HepG2 (cell line): ENCODE results near the gene CBL. TPM values are rescaled to one million over a fixed set of nuclear protein-coding genes. Genes with fewer than 3 reads are reported as not detected.

Experiments used
- AGO2 ChIP-seq: fragments of 200-400 bp; formaldehyde crosslinking; optimal IDR thresholded peaks from 2 replicates; pipeline ENCODE3; 2017; ENCODE audit warnings: mild to moderate bottlenecking, low read depth, low read length, moderate library complexity
- CTCF ChIP-seq: sonication (generic); formaldehyde crosslinking; IDR thresholded peaks from 2 replicates; pipeline ENCODE4 v1.5.0; 2020; ENCODE audit warnings: mild to moderate bottlenecking, missing genetic modification reagents, moderate library complexity
- HNF1B ChIP-seq: sonication (generic); formaldehyde crosslinking; IDR thresholded peaks from 2 replicates; pipeline ENCODE4 v1.5.1; 2020; ENCODE audit warnings: mild to moderate bottlenecking, moderate library complexity, missing genetic modification reagents
- MAF1 ChIP-seq: sonication (generic); formaldehyde crosslinking; IDR thresholded peaks from 2 replicates; pipeline ENCODE4 v1.5.0; 2020; ENCODE audit warnings: missing genetic modification reagents, borderline replicate concordance
- MIER3 ChIP-seq: IDR thresholded peaks from 2 replicates; pipeline ENCODE4 v1.6.1; 2016; ENCODE audit warnings: missing compliant biosample characterization, borderline replicate concordance
- SATB2 ChIP-seq: sonication (generic); formaldehyde crosslinking; IDR thresholded peaks from 2 replicates; pipeline ENCODE4 v1.5.0; 2020; ENCODE audit warnings: missing genetic modification reagents
- SMAD3 ChIP-seq: sonication (generic); formaldehyde crosslinking; IDR thresholded peaks from 2 replicates; pipeline ENCODE4 v1.4.0; 2020; ENCODE audit warnings: missing genetic modification reagents
- TBX3 ChIP-seq: fragments of 450-650 bp; IDR thresholded peaks from 2 replicates; pipeline ENCODE4 v1.6.1; 2017; ENCODE audit warnings: antibody characterized with exemption, mild to moderate bottlenecking, inconsistent platforms, borderline replicate concordance
- ZFP62 ChIP-seq: sonication (generic); formaldehyde crosslinking; IDR thresholded peaks from 2 replicates; pipeline ENCODE4 v1.4.0; 2020; ENCODE audit warnings: missing genetic modification reagents
- ZKSCAN8 ChIP-seq: IDR thresholded peaks from 2 replicates; pipeline ENCODE4 v1.6.1; 2016; ENCODE audit warnings: borderline replicate concordance, missing genetic modification reagents, missing compliant biosample characterization
- ZNF10 ChIP-seq: sonication (generic); formaldehyde crosslinking; IDR thresholded peaks from 2 replicates; pipeline ENCODE4 v1.4.0; 2020; ENCODE audit warnings: mild to moderate bottlenecking, low read depth, missing genetic modification reagents, borderline replicate concordance
- ZNF230 ChIP-seq: sonication (generic); formaldehyde crosslinking; IDR thresholded peaks from 2 replicates; pipeline ENCODE4 v1.4.0; 2020; ENCODE audit warnings: mild to moderate bottlenecking, missing genetic modification reagents
- ZNF253 ChIP-seq: sonication (generic); formaldehyde crosslinking; IDR thresholded peaks from 2 replicates; pipeline ENCODE4 v1.8.0; 2022; ENCODE audit warnings: mild to moderate bottlenecking, missing genetic modification reagents, borderline replicate concordance
- ZNF543 ChIP-seq: sonication (generic); formaldehyde crosslinking; IDR thresholded peaks from 2 replicates; pipeline ENCODE4 v1.4.0; 2020; ENCODE audit warnings: mild to moderate bottlenecking, missing genetic modification reagents
- ZNF761 ChIP-seq: sonication (generic); formaldehyde crosslinking; conservative IDR thresholded peaks from 2 replicates; pipeline ENCODE4 v1.4.0; 2020; ENCODE audit warnings: mild to moderate bottlenecking, missing genetic modification reagents
- ZNF788 ChIP-seq: sonication (generic); formaldehyde crosslinking; IDR thresholded peaks from 2 replicates; pipeline ENCODE4 v1.5.0; 2020; ENCODE audit warnings: mild to moderate bottlenecking, missing genetic modification reagents, borderline replicate concordance
- ZSCAN31 ChIP-seq: sonication (generic); formaldehyde crosslinking; IDR thresholded peaks from 2 replicates; pipeline ENCODE4 v1.5.0; 2020; ENCODE audit warnings: low read depth, mild to moderate bottlenecking, missing genetic modification reagents
- polyA plus RNA-seq, 8 experiments: library from polyadenylated mRNA; depleted of rRNA in 3 of 8; stranded (reverse) in 7 of 8; unstranded in 1 of 8; fragments of >200 nt; fragmentation: Illumina TruSeq in 4 of 8; extraction: Trizol in 4 of 8; gene quantifications; 2 replicates each; pipeline versions ENCODE4 v1.2.1 to v1.2.3, GENCODE V29; 2011 to 2016; ENCODE audit warnings: low read depth in 4 of 8, missing spikeins in 1 of 8, mixed read lengths in 1 of 8; ENCODE audit not compliant: insufficient read depth in 1 of 8
- total RNA-seq, 5 experiments: library from RNA; depleted of rRNA; stranded (reverse); fragments of >200 nt; fragmentation: Illumina TruSeq; extraction: Trizol; gene quantifications; 2 replicates each; pipeline ENCODE4 v1.2.3, GENCODE V29; 2016; ENCODE audit warnings: low read depth in 1 of 5
- TF ChIP-seq, protein P1 (sequence below), 2 experiments: sonication (generic) in 1 of 2; formaldehyde crosslinking in 1 of 2; IDR thresholded peaks; 2 replicates each; pipeline versions ENCODE4 v1.4.0 to v1.6.1; 2018 to 2020; ENCODE audit warnings: missing genetic modification reagents in 2 of 2, borderline replicate concordance in 1 of 2, low read depth in 1 of 2, mild to moderate bottlenecking in 1 of 2, missing biosample characterization in 1 of 2
- TF ChIP-seq, protein P2 (sequence below): sonication (generic); formaldehyde crosslinking; IDR thresholded peaks from 2 replicates; pipeline ENCODE4 v1.5.0; 2020; ENCODE audit warnings: missing genetic modification reagents
- TF ChIP-seq, protein P3 (sequence below): sonication (generic); formaldehyde crosslinking; IDR thresholded peaks from 2 replicates; pipeline ENCODE4 v1.9.0; 2021; ENCODE audit warnings: missing genetic modification reagents, borderline replicate concordance
- TF ChIP-seq, protein P4 (sequence below): sonication (generic); formaldehyde crosslinking; IDR thresholded peaks from 2 replicates; pipeline ENCODE4 v1.4.0; 2020; ENCODE audit warnings: missing genetic modification reagents

Gene CBL
- total and polyA plus RNA-seq, 2 of the 13 experiments (the other 11 are each of a cell fraction or from before 2014, with no cell fraction given): 6.6 to 7.4 TPM

DNA sequence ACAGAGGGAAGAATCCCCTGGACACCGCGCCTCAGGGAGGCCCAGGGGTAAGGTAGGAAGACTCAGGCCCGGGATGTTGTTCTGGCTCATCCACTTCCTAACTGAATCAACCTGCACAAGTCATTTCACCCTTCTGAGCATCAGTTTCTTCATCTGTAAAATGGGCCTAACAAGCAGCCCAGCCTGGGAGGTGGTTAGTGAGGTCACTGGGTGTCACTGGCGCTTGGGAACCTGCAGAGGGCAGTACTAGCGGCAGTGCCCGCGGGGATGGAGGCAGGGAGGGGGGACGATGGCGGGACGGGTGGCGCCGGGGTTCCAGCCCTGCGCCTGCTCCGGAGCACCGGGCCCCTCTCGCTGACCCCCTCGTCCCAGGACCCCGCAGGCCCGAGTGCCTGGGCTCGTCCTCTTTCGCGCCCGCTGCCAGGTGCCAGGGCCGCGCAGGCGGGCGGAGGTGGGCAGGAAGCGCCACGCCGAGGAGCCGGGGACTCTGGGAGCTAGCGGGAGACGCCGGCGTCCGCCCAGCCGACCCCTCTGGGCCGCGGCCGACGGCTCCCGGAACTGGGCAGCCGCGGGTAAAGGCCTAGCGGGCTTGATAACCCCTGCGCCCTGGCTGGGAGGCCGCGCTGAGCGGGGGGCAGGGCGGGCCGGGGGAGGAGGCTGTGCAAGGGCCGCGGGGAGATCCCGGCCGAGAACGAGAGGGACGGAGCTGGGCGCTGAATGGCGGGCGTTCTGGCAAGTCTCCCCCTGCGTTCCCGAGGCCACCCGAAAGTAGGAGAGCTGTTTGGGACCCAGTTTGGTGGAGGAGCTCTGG, 37.5 kb upstream of the CBL start, which contains the start of gene NLRX1 (continued):
- TF ChIP-seq HNF1B (CRISPR knock-in tag) (peak; percentile 70), ZNF10 (CRISPR knock-in tag) (no peak), ZNF230 (no peak), ZNF253 (CRISPR knock-in tag) (no peak), ZSCAN31 (CRISPR knock-in tag) (peak; percentile 87), ZNF788 (CRISPR knock-in tag) (peak; percentile 35; the same call in 1 of the 2 replicates), TBX3 (no peak), ZNF543 (no peak), CTCF (CRISPR knock-in tag) (peak; percentile 91), ZKSCAN8 (CRISPR knock-in tag) (no peak), AGO2 (peak; percentile 85), SMAD3 (CRISPR knock-in tag) (peak; percentile 52; the same call in 1 of the 2 replicates), MIER3 (CRISPR knock-in tag) (no peak), ZNF761 (CRISPR knock-in tag) (no peak), MAF1 (CRISPR knock-in tag) (0 out of 2 replicates have a peak, but pooled peaks have one; percentile 68), SATB2 (no peak), ZFP62 (no peak)
- TF ChIP-seq, protein P1, sequence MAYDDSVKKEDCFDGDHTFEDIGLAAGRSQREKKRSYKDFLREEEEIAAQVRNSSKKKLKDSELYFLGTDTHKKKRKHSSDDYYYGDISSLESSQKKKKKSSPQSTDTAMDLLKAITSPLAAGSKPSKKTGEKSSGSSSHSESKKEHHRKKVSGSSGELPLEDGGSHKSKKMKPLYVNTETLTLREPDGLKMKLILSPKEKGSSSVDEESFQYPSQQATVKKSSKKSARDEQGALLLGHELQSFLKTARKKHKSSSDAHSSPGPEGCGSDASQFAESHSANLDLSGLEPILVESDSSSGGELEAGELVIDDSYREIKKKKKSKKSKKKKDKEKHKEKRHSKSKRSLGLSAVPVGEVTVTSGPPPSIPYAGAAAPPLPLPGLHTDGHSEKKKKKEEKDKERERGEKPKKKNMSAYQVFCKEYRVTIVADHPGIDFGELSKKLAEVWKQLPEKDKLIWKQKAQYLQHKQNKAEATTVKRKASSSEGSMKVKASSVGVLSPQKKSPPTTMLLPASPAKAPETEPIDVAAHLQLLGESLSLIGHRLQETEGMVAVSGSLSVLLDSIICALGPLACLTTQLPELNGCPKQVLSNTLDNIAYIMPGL (CRISPR knock-in tag; IDR thresholded peaks at IDR 0.05; ENCODE audit: borderline replicate concordance in 1 of 2, low read depth in 1 of 2): peak; percentile 95 to 99; a peak in 3 of 4 replicates
- TF ChIP-seq, protein P2, sequence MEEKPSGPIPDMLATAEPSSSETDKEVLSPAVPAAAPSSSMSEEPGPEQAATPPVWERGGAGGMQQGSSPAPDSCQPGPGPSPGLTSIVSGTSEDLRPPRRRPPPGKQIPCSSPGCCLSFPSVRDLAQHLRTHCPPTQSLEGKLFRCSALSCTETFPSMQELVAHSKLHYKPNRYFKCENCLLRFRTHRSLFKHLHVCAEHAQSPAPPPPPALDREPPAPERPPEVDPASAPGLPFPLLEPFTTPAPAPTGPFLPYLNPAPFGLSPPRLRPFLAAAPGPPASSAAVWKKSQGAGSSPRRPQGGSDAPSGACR (CRISPR knock-in tag): peak; percentile 49
- TF ChIP-seq, protein P3, sequence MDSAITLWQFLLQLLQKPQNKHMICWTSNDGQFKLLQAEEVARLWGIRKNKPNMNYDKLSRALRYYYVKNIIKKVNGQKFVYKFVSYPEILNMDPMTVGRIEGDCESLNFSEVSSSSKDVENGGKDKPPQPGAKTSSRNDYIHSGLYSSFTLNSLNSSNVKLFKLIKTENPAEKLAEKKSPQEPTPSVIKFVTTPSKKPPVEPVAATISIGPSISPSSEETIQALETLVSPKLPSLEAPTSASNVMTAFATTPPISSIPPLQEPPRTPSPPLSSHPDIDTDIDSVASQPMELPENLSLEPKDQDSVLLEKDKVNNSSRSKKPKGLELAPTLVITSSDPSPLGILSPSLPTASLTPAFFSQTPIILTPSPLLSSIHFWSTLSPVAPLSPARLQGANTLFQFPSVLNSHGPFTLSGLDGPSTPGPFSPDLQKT (CRISPR knock-in tag): no peak
- TF ChIP-seq, protein P4, sequence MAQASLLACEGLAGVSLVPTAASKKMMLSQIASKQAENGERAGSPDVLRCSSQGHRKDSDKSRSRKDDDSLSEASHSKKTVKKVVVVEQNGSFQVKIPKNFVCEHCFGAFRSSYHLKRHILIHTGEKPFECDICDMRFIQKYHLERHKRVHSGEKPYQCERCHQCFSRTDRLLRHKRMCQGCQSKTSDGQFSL: peak; percentile 65; the same call in 1 of the 2 replicates
